ENCODE measurements around the gene LAMA3.

- no peak for TF ChIP-seq CTCF (conservative IDR thresholded peaks at IDR 0.05; ENCODE audit: low read depth in 2 of 2)
- TF ChIP-seq POLR2AphosphoS5 (IDR thresholded peaks at IDR 0.05; ENCODE audit: low read depth): no peak
- no peak for TF ChIP-seq REST (IDR thresholded peaks at IDR 0.05; ENCODE audit: unreplicated experiment)
- TF ChIP-seq EZH2phosphoT487 (IDR thresholded peaks at IDR 0.05; ENCODE audit: unreplicated experiment): no peak
Measured at GRCh38 chr18:23684515-23685197, 4.6 kb upstream of the LAMA3 start.
